NCI-H345 (cell line): ENCODE data around the gene VPS37B.

Experiments
- DNase-seq: peaks from one replicate; lab custom pipeline; 2025; lab: John Stamatoyannopoulos, UW

Gene VPS37B

GRCh38 chr12:122851820-122852219 is 44.1 kb downstream of the VPS37B start:
- no peak for DNase-seq

- no peak for DNase-seq
Observed at GRCh38 chr12:122850695-122851350, 45.1 kb downstream of the VPS37B start.

GRCh38 chr12:122850048-122850445 is 45.9 kb downstream of the VPS37B start:
- DNase-seq, result no peak

GRCh38 chr12:122849352-122850047 is 46.4 kb downstream of the VPS37B start:
- no peak for DNase-seq

GRCh38 chr12:122848471-122849351 is 47.2 kb downstream of the VPS37B start:
- no peak for DNase-seq

GRCh38 chr12:122847921-122848421 is 48.0 kb downstream of the VPS37B start:
- no peak for DNase-seq

- DNase-seq, result no peak
Observed at GRCh38 chr12:122847516-122847836, 48.4 kb downstream of the VPS37B start.

- no peak for DNase-seq
Observed at GRCh38 chr12:122846622-122847515, 49.1 kb downstream of the VPS37B start.

GRCh38 chr12:122845865-122846621 is 49.9 kb downstream of the VPS37B start:
- no peak for DNase-seq

GRCh38 chr12:122845041-122845864 is 50.7 kb downstream of the VPS37B start:
- DNase-seq, result no peak

GRCh38 chr12:122844366-122844971 is 51.5 kb downstream of the VPS37B start:
- no peak for DNase-seq

GRCh38 chr12:122843455-122843854 is 52.5 kb downstream of the VPS37B start:
- no peak for DNase-seq

GRCh38 chr12:122842505-122843405 is 53.2 kb downstream of the VPS37B start:
- DNase-seq, result no peak

- no peak for DNase-seq
Observed at GRCh38 chr12:122841544-122842321, 54.2 kb downstream of the VPS37B start.

GRCh38 chr12:122840580-122841513 is 55.1 kb downstream of the VPS37B start:
- DNase-seq, result no peak

- DNase-seq, result no peak
Observed at GRCh38 chr12:122839907-122840554, 55.9 kb downstream of the VPS37B start.
